Measurements from ENCODE around the gene ANTKMT.
"Not testable (repeated sequence)": the region's sequence is repeated elsewhere in the genome, so short reads cannot be mapped to it uniquely, and the experiment has no call there.

ANTKMT gene

GRCh38 chr16:684071-684794 lies 36.7 kb upstream of the ANTKMT start, which contains the start of gene JMJD8:
Gene JMJD8, minus strand, starts transcription at chr16:684334. Its CDS starts 15 bp downstream, at chr16:684319.
- H3K27ac ChIP-seq (ENCODE audit: low read depth, low read length): peak within 1 kb of the TSS; percentile 66
- peaks cover 18% of the 10 kb centered on the region for H3K36me3 ChIP-seq (ENCODE audit: control insufficient read depth, insufficient read depth, low read length)
- peak within 1 kb of the TSS; percentile 91 for H3K4me3 ChIP-seq (ENCODE audit: low read length)
- peak within 1 kb of the TSS; percentile 49 for H3K9ac ChIP-seq (ENCODE audit: low read length)
- no peaks in the 10 kb centered on the region for H3K27me3 ChIP-seq (ENCODE audit: control insufficient read depth, insufficient read depth, low read length)
- H3K4me1 ChIP-seq (ENCODE audit: control insufficient read depth, insufficient read depth, low read length): peaks cover 15% of the 10 kb centered on the region

GRCh38 chr16:684961-685696 lies 35.8 kb upstream of the ANTKMT start:
- peaks cover 19% of the 10 kb centered on the region for H3K4me1 ChIP-seq (ENCODE audit: control insufficient read depth, insufficient read depth, low read length)
- no peak overlapping the region for H3K27ac ChIP-seq (ENCODE audit: low read depth, low read length)
- H3K9ac ChIP-seq (ENCODE audit: low read length): no peak overlapping the region
- H3K4me3 ChIP-seq (ENCODE audit: low read length): peak overlapping the region; percentile 8
- peaks cover 18% of the 10 kb centered on the region for H3K36me3 ChIP-seq (ENCODE audit: control insufficient read depth, insufficient read depth, low read length)
- H3K27me3 ChIP-seq (ENCODE audit: control insufficient read depth, insufficient read depth, low read length): no peaks in the 10 kb centered on the region

GRCh38 chr16:685967-686366 lies 35.0 kb upstream of the ANTKMT start:
- H3K4me3 ChIP-seq (ENCODE audit: low read length): no peak overlapping the region
- H3K36me3 ChIP-seq (ENCODE audit: control insufficient read depth, insufficient read depth, low read length): peaks cover 18% of the 10 kb centered on the region
- H3K27ac ChIP-seq (ENCODE audit: low read depth, low read length): no peak overlapping the region
- H3K9ac ChIP-seq (ENCODE audit: low read length): no peak overlapping the region
- H3K27me3 ChIP-seq (ENCODE audit: control insufficient read depth, insufficient read depth, low read length): no peaks in the 10 kb centered on the region
- H3K4me1 ChIP-seq (ENCODE audit: control insufficient read depth, insufficient read depth, low read length): peaks cover 16% of the 10 kb centered on the region

- Histone ChIP-seq H3K27me3 (ENCODE audit: control insufficient read depth, insufficient read depth, low read length) (no peaks in the 10 kb centered on the region), H3K9ac (ENCODE audit: low read length) (no peak overlapping the region), H3K4me1 (ENCODE audit: control insufficient read depth, insufficient read depth, low read length) (peaks cover 10% of the 10 kb centered on the region), H3K4me3 (ENCODE audit: low read length) (no peak overlapping the region), H3K36me3 (ENCODE audit: control insufficient read depth, insufficient read depth, low read length) (peaks cover 13% of the 10 kb centered on the region), H3K27ac (ENCODE audit: low read depth, low read length) (no peak overlapping the region)
Observed at GRCh38 chr16:686459-687260, 34.3 kb upstream of the ANTKMT start.

GRCh38 chr16:687499-687898 lies 33.4 kb upstream of the ANTKMT start:
- Histone ChIP-seq H3K4me1 (ENCODE audit: control insufficient read depth, insufficient read depth, low read length) (peaks cover 9% of the 10 kb centered on the region), H3K27me3 (ENCODE audit: control insufficient read depth, insufficient read depth, low read length) (no peaks in the 10 kb centered on the region), H3K9ac (ENCODE audit: low read length) (no peak overlapping the region), H3K4me3 (ENCODE audit: low read length) (no peak overlapping the region), H3K27ac (ENCODE audit: low read depth, low read length) (no peak overlapping the region), H3K36me3 (ENCODE audit: control insufficient read depth, insufficient read depth, low read length) (peaks cover 5% of the 10 kb centered on the region)

GRCh38 chr16:689175-689897 lies 31.6 kb upstream of the ANTKMT start:
- peak overlapping the region; percentile 83 for H3K9ac ChIP-seq (ENCODE audit: low read length)
- peak overlapping the region; percentile 80 for H3K27ac ChIP-seq (ENCODE audit: low read depth, low read length)
- H3K36me3 ChIP-seq (ENCODE audit: control insufficient read depth, insufficient read depth, low read length): peaks cover 3% of the 10 kb centered on the region
- peak overlapping the region; percentile 93 for H3K4me3 ChIP-seq (ENCODE audit: low read length)
- H3K4me1 ChIP-seq (ENCODE audit: control insufficient read depth, insufficient read depth, low read length): peaks cover 5% of the 10 kb centered on the region
- peaks cover 5% of the 10 kb centered on the region for H3K27me3 ChIP-seq (ENCODE audit: control insufficient read depth, insufficient read depth, low read length)

- H3K4me3 ChIP-seq (ENCODE audit: low read length); H3K36me3 ChIP-seq (ENCODE audit: control insufficient read depth, insufficient read depth, low read length); H3K4me1 ChIP-seq (ENCODE audit: control insufficient read depth, insufficient read depth, low read length); H3K9ac ChIP-seq (ENCODE audit: low read length); H3K27ac ChIP-seq (ENCODE audit: low read depth, low read length): not testable (repeated sequence)
- peaks cover 12% of the 10 kb centered on the region for H3K27me3 ChIP-seq (ENCODE audit: control insufficient read depth, insufficient read depth, low read length)
Observed at GRCh38 chr16:691242-691641, 29.7 kb upstream of the ANTKMT start.

GRCh38 chr16:692356-693108 lies 28.4 kb upstream of the ANTKMT start:
- Histone ChIP-seq H3K27me3 (ENCODE audit: control insufficient read depth, insufficient read depth, low read length) (peaks cover 12% of the 10 kb centered on the region), H3K36me3 (ENCODE audit: control insufficient read depth, insufficient read depth, low read length) (no peaks in the 10 kb centered on the region), H3K4me1 (ENCODE audit: control insufficient read depth, insufficient read depth, low read length) (peaks cover 5% of the 10 kb centered on the region), H3K9ac (ENCODE audit: low read length) (no peak overlapping the region), H3K4me3 (ENCODE audit: low read length) (no peak overlapping the region), H3K27ac (ENCODE audit: low read depth, low read length) (no peak overlapping the region)

GRCh38 chr16:693364-693763 lies 27.6 kb upstream of the ANTKMT start:
- Histone ChIP-seq H3K4me3 (ENCODE audit: low read length) (no peak overlapping the region), H3K27ac (ENCODE audit: low read depth, low read length) (no peak overlapping the region), H3K27me3 (ENCODE audit: control insufficient read depth, insufficient read depth, low read length) (peaks cover 12% of the 10 kb centered on the region), H3K36me3 (ENCODE audit: control insufficient read depth, insufficient read depth, low read length) (no peaks in the 10 kb centered on the region), H3K4me1 (ENCODE audit: control insufficient read depth, insufficient read depth, low read length) (peaks cover 5% of the 10 kb centered on the region), H3K9ac (ENCODE audit: low read length) (no peak overlapping the region)

GRCh38 chr16:693766-694165 lies 27.2 kb upstream of the ANTKMT start:
- H3K4me1 ChIP-seq (ENCODE audit: control insufficient read depth, insufficient read depth, low read length): peaks cover 5% of the 10 kb centered on the region
- no peak overlapping the region for H3K27ac ChIP-seq (ENCODE audit: low read depth, low read length)
- peaks cover 12% of the 10 kb centered on the region for H3K27me3 ChIP-seq (ENCODE audit: control insufficient read depth, insufficient read depth, low read length)
- no peak overlapping the region for H3K9ac ChIP-seq (ENCODE audit: low read length)
- H3K4me3 ChIP-seq (ENCODE audit: low read length): no peak overlapping the region
- no peaks in the 10 kb centered on the region for H3K36me3 ChIP-seq (ENCODE audit: control insufficient read depth, insufficient read depth, low read length)

- Histone ChIP-seq H3K27me3 (ENCODE audit: control insufficient read depth, insufficient read depth, low read length) (peaks cover 14% of the 10 kb centered on the region), H3K4me1 (ENCODE audit: control insufficient read depth, insufficient read depth, low read length) (peaks cover 5% of the 10 kb centered on the region), H3K9ac (ENCODE audit: low read length) (no peak overlapping the region), H3K36me3 (ENCODE audit: control insufficient read depth, insufficient read depth, low read length) (no peaks in the 10 kb centered on the region), H3K27ac (ENCODE audit: low read depth, low read length) (no peak overlapping the region), H3K4me3 (ENCODE audit: low read length) (no peak overlapping the region)
Observed at GRCh38 chr16:694187-694862, 26.6 kb upstream of the ANTKMT start.
